HAP-1 (cell line): ENCODE results near the gene NR1H3.

Experiments used
- DNase-seq, 2 experiments: peaks; one replicate each; pipeline ENCODE4 v3.0.0-alpha.2; 2016 to 2020; ENCODE audit warnings: low spot score in 2 of 2
- H3K27me3 ChIP-seq: fragments of 250-450 bp; sonication (Bioruptor Pico); 2 replicates; pipeline ENCODE4 v1.5.1; 2020; ENCODE audit warnings: low read depth, mild to moderate bottlenecking, moderate library complexity
- H3K36me3 ChIP-seq: fragments of 250-450 bp; sonication (Bioruptor Pico); replicated peaks from 2 replicates; pipeline ENCODE4 v1.5.1; 2020; ENCODE audit warnings: mild to moderate bottlenecking
- H3K4me1 ChIP-seq: fragments of 250-450 bp; sonication (Bioruptor Pico); 2 replicates; pipeline ENCODE4 v1.5.1; 2020; ENCODE audit warnings: mild to moderate bottlenecking
- H3K4me3 ChIP-seq: fragments of 250-450 bp; sonication (Bioruptor Pico); 2 replicates; pipeline ENCODE4 v1.5.1; 2020; ENCODE audit warnings: mild to moderate bottlenecking, moderate library complexity
- H3K9me3 ChIP-seq: fragments of 250-450 bp; sonication (Bioruptor Pico); 2 replicates; pipeline ENCODE4 v1.5.1; 2020; ENCODE audit warnings: mild to moderate bottlenecking, moderate library complexity
- in situ Hi-C: fragments of 300-500 bp; cut with MboI; formaldehyde crosslinking; loops from 3 replicates; pipeline ENCODE4 v1.14.3; 2020; ENCODE audit warnings: low sequenced_read_pairs, inconsistent platforms, mixed read lengths

Gene NR1H3

DNA sequence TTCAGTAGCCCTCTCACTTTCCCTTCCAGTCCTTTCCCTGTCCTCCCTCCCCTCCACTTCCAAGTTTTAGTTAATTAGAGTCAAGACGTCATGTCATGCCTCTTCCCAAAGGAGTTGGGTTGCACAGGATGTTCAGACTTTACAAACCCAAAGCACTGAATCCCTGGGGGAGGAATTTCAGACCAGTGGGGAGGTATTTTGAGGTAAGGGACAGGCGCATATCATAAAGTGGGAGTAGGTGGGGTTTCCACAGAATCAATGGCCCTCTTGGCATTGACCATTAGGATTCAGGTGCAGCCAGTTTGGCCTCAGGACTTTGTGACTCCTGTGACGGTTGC lies 8.4 kb upstream of the NR1H3 start:
- no peaks in the 10 kb centered on the region for H3K27me3 ChIP-seq
- peaks cover 27% of the 10 kb centered on the region for H3K36me3 ChIP-seq
- peak overlapping the region; percentile 91 for H3K4me3 ChIP-seq
- DNase-seq = no peak
- H3K4me1 ChIP-seq = peaks cover 11% of the 10 kb centered on the region
- in situ Hi-C loops = no loop called here
- no peaks in the 10 kb centered on the region for H3K9me3 ChIP-seq

DNA sequence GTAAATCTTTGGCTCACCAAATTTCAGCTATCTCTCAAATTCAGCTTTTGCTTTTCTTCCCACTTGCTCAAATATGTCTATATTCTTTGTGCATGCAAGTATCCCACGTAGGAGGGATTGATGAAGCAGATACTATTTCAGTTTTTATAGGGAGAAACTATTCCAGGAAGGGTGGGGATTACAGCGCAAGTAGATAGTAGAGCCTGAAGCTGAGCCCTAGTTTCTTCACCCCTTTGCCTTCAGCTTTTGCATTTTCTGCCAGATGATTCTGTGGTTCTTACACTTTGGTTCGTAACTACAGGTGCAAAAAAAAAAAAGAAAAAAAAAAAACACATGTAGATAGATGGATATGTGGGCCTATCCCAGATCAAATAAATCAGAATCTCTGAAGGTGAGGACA lies 6.0 kb upstream of the NR1H3 start:
- DNase-seq = no peak
- in situ Hi-C loops = no loop called here

DNA sequence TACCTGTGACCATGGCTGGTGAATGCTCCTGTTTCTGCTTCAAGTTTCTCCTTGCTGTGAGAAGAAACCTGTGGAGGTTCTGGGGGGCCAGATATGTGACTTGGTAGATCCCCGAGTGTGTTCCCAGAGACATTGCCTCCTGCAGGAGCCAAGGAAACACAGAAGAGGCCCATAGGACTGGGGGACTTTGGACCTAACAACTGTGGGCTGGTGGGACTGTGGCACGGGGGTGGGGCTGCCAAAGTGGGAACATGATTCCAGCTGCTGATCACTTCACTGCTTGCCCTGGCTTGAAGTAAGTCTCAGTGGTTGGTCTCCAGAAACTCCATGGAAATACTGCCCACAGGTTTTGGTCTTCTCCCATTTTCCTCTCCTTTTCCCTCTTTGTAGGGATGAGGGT lies 4.1 kb upstream of the NR1H3 start:
- H3K27me3 ChIP-seq = no peaks in the 10 kb centered on the region
- H3K36me3 ChIP-seq = no peaks in the 10 kb centered on the region
- H3K9me3 ChIP-seq = no peaks in the 10 kb centered on the region
- peaks cover 4% of the 10 kb centered on the region for H3K4me1 ChIP-seq
- no peak overlapping the region for H3K4me3 ChIP-seq
- no peak for DNase-seq
- in situ Hi-C loops = no loop called here

More for the DNA sequence above, 6.0 kb upstream of the NR1H3 start:
- Histone ChIP-seq H3K9me3 (no peaks in the 10 kb centered on the region), H3K36me3 (peaks cover 8% of the 10 kb centered on the region), H3K4me3 (no peak overlapping the region), H3K4me1 (peaks cover 11% of the 10 kb centered on the region), H3K27me3 (no peaks in the 10 kb centered on the region)

DNA sequence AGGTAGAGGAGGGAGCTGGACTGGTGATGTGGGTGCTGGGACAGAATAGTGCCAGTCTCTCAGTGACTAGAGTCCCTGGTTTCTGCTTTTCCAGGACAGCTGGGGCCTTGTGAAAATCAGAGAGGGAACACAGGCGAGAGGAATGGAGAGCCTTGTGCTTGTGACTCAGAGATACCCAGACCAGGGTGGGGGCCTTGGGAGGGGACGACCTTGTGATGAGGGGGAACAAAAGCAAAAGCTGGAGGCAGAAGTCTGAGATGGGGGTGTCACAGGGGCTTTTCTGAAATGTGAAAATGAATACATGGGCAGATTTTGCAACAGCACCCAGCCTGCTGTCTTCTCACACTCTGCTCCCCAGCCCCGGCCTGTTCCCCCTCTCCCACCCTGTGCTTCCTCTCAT lies 3.4 kb upstream of the NR1H3 start:
- H3K27me3 ChIP-seq = no peaks in the 10 kb centered on the region
- H3K9me3 ChIP-seq = no peaks in the 10 kb centered on the region
- DNase-seq = no peak
- no peak overlapping the region for H3K4me3 ChIP-seq
- no peaks in the 10 kb centered on the region for H3K36me3 ChIP-seq
- H3K4me1 ChIP-seq = peaks cover 2% of the 10 kb centered on the region
- in situ Hi-C loops = no loop called here

DNA sequence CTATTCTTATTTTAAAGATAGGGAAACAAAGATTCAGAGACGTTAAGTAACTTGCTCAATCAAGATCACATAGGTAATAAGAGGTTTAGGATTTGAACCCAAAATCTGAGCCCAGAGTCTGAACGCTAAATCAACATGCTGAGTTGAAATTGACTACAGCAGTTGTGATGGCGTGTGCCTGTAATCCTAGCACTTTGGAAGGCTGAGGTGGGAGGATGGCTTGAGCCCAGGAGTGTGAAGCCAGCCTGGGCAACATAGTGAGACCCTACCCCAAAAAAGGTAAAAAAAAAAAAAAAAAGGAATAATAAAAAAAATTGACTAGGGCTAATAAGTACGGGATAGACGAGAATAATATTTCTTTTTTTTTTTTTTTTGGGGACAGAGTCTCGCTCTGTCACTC lies 1.4 kb upstream of the NR1H3 start:
- H3K4me1 ChIP-seq = no peaks in the 10 kb centered on the region
- no peaks in the 10 kb centered on the region for H3K36me3 ChIP-seq
- no peak overlapping the region for H3K4me3 ChIP-seq
- H3K9me3 ChIP-seq = no peaks in the 10 kb centered on the region
- no peak for DNase-seq
- in situ Hi-C loops = no loop called here
- no peaks in the 10 kb centered on the region for H3K27me3 ChIP-seq

DNA sequence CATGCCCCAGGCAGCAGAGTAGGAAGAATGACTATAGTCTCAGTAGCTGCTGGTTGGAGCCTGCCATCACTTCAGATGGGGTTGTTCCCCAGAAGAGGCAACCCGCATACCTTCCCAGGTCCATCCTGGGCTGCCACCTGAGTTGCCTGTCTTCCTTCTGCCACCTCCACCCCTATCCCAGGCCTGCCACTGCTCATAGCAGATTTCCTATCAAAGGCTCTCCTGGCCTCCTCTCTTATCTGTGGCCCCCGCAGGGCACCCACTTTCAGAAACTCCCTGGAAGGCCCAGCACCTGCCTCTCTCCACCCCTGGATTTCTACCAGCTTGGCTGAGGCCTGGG lies 649 bp upstream of the NR1H3 start:
- in situ Hi-C loops = no loop called here
- DNase-seq = no peak
- no peaks in the 10 kb centered on the region for H3K9me3 ChIP-seq
- no peak overlapping the region for H3K4me3 ChIP-seq
- no peaks in the 10 kb centered on the region; the same call in 1 of the 2 replicates for H3K36me3 ChIP-seq
- H3K27me3 ChIP-seq = no peaks in the 10 kb centered on the region
- H3K4me1 ChIP-seq = no peaks in the 10 kb centered on the region

DNA sequence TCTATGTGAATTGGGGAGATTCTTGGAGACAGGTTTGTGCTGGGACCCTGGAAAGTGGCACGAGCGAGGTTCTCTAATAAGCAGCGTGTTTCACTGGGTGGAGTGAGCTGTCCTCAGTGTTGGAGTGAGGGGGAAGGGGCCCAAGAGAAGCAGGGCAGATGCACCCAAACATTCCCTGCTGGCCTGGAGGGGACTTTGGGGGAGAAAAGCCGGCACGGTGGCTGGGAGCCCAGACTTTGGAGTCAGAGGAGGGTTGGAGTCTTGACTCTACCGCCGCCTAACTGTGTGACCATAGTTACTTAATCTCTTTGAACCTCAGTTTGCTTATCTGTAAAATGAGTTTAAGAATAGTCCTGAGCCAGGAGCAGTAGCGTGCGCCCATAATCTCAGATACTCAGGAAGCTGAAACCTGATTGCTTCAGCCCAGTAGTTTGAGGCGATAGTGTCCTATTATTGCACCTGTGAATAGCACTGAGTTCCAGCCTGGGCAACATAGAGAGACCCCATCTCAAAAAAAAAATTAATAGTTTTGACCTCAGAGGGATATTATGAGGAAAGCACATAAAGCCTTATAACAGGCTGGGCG lies 614 bp downstream of the NR1H3 start:
- no peak for DNase-seq
- Histone ChIP-seq H3K4me3 (no peak overlapping the region), H3K9me3 (no peaks in the 10 kb centered on the region), H3K36me3 (no peaks in the 10 kb centered on the region; the same call in 1 of the 2 replicates), H3K27me3 (no peaks in the 10 kb centered on the region), H3K4me1 (no peaks in the 10 kb centered on the region)
- in situ Hi-C loops = no loop called here

DNA sequence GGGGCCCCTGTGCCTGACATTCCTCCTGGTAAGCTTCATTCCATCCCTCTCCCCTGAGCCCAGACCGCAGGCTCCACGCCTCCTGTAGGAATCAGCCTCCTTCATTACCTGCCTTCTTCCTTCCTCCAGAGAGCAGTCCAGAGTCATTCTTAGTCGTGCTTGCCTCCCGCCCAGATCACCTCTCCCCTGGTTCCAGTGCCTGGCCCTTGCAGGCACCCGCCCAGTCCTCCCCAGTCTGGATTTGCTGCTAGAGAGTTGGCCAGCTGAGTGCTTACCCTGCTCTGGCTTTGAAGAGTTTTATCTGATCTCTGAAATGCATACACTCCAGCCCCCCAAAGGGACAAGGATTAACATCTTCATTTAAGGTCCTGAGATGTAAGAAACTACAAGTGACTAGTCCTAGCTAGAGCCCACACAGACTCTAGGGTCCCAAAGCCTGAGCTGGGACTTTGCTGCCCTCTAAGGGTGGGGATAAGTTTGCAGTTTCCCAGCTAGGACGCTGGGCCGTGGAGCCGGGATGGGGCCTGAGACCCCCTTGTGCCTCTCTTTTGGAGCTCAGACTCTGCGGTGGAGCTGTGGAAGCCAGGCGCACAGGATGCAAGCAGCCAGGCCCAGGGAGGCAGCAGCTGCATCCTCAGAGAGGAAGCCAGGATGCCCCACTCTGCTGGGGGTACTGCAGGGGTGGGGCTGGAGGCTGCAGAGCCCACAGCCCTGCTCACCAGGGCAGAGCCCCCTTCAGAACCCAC lies 1.6 kb downstream of the NR1H3 start:
- peak; percentile 30 to 56 for DNase-seq
- H3K36me3 ChIP-seq = no peaks in the 10 kb centered on the region; the same call in 1 of the 2 replicates
- no peaks in the 10 kb centered on the region for H3K9me3 ChIP-seq
- in situ Hi-C loops = no loop called here
- H3K4me3 ChIP-seq = no peak overlapping the region
- no peaks in the 10 kb centered on the region for H3K4me1 ChIP-seq
- H3K27me3 ChIP-seq = no peaks in the 10 kb centered on the region

DNA sequence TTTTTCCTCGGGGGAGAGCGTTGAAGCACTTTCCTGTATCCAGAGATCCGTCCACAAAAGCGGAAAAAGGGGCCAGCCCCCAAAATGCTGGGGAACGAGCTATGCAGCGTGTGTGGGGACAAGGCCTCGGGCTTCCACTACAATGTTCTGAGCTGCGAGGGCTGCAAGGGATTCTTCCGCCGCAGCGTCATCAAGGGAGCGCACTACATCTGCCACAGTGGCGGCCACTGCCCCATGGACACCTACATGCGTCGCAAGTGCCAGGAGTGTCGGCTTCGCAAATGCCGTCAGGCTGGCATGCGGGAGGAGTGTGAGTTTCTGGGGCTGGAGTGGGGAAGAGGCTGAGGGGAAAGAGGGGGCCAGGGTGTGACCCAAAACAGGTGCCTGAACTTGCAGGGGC lies 2.6 kb downstream of the NR1H3 start:
- in situ Hi-C loops = no loop called here
- Histone ChIP-seq H3K9me3 (no peaks in the 10 kb centered on the region), H3K36me3 (no peaks in the 10 kb centered on the region; the same call in none of the 2 replicates), H3K4me1 (no peaks in the 10 kb centered on the region), H3K27me3 (no peaks in the 10 kb centered on the region), H3K4me3 (no peak overlapping the region)
- DNase-seq = no peak

DNA sequence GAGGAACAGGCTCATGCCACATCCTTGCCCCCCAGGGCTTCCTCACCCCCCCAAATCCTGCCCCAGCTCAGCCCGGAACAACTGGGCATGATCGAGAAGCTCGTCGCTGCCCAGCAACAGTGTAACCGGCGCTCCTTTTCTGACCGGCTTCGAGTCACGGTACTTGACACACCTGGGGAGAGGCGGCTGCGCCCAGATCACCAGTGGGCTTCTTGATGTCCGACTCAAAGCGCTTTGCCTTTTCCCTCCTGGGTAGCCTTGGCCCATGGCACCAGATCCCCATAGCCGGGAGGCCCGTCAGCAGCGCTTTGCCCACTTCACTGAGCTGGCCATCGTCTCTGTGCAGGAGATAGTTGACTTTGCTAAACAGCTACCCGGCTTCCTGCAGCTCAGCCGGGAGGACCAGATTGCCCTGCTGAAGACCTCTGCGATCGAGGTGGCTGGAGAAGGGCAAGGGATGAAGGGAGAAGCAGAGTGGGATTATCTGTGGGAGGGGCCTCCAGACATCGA lies 3.5 kb downstream of the NR1H3 start:
- DNase-seq = no peak
- no peaks in the 10 kb centered on the region for H3K27me3 ChIP-seq

DNA sequence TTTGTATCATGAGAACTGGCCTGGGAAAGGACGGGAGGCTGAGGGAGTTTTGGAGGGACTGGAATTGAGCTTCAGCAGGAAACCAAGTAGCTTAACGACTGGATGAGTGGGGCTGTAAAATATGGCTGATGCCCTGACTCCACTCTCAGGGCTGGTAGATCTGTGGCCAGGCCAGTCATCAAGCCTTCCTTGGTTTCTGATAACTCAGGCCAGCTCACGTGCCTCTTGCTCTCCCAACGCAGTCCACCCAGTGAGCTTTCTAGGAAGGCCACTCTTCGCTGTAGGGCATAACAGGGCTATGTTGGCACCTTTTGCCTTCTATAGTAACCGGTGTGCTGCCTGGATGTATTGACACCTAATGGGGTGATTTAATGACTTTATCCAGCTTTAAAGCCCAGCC lies 6.3 kb downstream of the NR1H3 start:
- Histone ChIP-seq H3K4me3 (no peak overlapping the region), H3K27me3 (no peaks in the 10 kb centered on the region), H3K36me3 (no peaks in the 10 kb centered on the region; the same call in none of the 2 replicates), H3K9me3 (no peaks in the 10 kb centered on the region), H3K4me1 (peaks cover 8% of the 10 kb centered on the region)
- no peak for DNase-seq
- in situ Hi-C loops = no loop called here

More for the DNA sequence above, 3.5 kb downstream of the NR1H3 start:
- H3K9me3 ChIP-seq = no peaks in the 10 kb centered on the region
- no peak overlapping the region for H3K4me3 ChIP-seq
- in situ Hi-C loops = no loop called here
- H3K4me1 ChIP-seq = no peaks in the 10 kb centered on the region
- H3K36me3 ChIP-seq = no peaks in the 10 kb centered on the region; the same call in none of the 2 replicates

DNA sequence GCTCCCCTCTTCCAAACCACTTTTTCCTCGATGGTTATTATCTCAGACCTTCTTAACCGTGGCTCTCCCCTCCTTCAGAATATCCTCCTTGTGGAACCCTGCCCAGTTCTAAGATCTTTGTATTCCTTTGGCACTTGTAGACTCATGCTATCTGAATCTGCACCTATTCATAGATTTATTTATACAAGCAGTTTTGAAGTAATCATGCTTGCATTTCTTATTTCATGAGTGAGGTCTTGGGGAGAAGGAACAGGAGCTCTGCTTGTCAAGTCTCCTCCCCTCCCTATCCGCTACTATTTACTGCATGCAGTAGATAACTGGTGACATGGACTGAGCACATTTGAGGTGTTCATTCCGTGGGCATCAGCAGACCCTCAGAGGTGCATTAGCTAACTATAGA lies 6.7 kb downstream of the NR1H3 start:
- DNase-seq = no peak
- peaks cover 10% of the 10 kb centered on the region for H3K4me1 ChIP-seq

DNA sequence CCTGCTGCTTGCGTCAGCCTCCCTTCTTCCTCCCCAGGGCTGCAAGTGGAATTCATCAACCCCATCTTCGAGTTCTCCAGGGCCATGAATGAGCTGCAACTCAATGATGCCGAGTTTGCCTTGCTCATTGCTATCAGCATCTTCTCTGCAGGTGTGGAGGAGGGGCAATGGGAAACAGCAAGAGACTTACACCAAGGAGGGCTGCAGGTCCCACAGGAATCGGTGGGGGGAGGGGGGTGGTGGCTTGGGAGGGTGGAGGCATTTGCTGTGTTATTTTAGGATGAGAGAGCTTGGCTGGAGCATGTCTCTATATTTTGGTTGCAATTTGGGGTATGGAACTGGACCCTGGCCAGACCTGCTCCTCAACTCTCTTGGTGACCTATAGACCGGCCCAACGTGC lies 10.1 kb downstream of the NR1H3 start:
- DNase-seq = no peak
- Histone ChIP-seq H3K4me3 (no peak overlapping the region), H3K36me3 (no peaks in the 10 kb centered on the region; the same call in 1 of the 2 replicates), H3K4me1 (peaks cover 19% of the 10 kb centered on the region), H3K9me3 (no peaks in the 10 kb centered on the region), H3K27me3 (no peaks in the 10 kb centered on the region)
- in situ Hi-C loops = loop anchor here (5.0 kb wide), 1 partner anchor 91 kb away; the partner anchor contains the start of gene ARFGAP2

More for the DNA sequence above, 6.7 kb downstream of the NR1H3 start:
- Histone ChIP-seq H3K27me3 (no peaks in the 10 kb centered on the region), H3K4me3 (no peak overlapping the region), H3K36me3 (no peaks in the 10 kb centered on the region; the same call in none of the 2 replicates), H3K9me3 (no peaks in the 10 kb centered on the region)
- in situ Hi-C loops = no loop called here

DNA sequence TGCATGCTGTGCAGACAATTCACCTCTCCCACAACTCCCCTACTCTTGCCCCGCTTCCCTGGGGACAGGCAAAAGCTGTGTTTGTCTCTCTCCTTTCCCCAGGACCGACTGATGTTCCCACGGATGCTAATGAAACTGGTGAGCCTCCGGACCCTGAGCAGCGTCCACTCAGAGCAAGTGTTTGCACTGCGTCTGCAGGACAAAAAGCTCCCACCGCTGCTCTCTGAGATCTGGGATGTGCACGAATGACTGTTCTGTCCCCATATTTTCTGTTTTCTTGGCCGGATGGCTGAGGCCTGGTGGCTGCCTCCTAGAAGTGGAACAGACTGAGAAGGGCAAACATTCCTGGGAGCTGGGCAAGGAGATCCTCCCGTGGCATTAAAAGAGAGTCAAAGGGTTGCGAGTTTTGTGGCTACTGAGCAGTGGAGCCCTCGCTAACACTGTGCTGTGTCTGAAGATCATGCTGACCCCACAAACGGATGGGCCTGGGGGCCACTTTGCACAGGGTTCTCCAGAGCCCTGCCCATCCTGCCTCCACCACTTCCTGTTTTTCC lies 10.7 kb downstream of the NR1H3 start:
- peaks cover 19% of the 10 kb centered on the region for H3K4me1 ChIP-seq
- H3K4me3 ChIP-seq = no peak overlapping the region

More for the DNA sequence above, 10.7 kb downstream of the NR1H3 start:
- Histone ChIP-seq H3K27me3 (no peaks in the 10 kb centered on the region), H3K36me3 (no peaks in the 10 kb centered on the region; the same call in 1 of the 2 replicates), H3K9me3 (no peaks in the 10 kb centered on the region)
- DNase-seq = no peak
- in situ Hi-C loops = loop anchor here (5.0 kb wide), 1 partner anchor 91 kb away; the partner anchor contains the start of gene ARFGAP2
